Measurements from ENCODE around the gene SCN2B.

Gene SCN2B

DNA sequence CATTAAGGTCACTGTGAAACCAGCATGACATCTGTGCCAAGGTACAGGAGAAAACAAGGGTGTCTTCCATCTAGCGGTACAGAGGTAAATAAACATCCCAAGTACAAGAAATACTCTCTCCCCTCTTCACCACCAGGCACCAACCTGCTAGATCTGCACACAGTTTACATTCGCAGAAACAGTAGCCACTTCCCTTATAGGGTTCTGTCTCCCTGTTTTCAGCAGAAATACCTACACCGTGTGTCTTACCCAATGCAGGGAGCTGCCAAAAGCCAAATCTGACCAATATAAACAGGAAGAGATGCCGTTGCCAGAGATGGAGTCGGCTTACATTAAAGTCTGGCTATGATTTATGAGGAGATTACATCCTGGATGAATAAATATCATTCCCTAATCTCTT is 25.0 kb downstream of the SCN2B start:
- DNase-seq = no peak

DNA sequence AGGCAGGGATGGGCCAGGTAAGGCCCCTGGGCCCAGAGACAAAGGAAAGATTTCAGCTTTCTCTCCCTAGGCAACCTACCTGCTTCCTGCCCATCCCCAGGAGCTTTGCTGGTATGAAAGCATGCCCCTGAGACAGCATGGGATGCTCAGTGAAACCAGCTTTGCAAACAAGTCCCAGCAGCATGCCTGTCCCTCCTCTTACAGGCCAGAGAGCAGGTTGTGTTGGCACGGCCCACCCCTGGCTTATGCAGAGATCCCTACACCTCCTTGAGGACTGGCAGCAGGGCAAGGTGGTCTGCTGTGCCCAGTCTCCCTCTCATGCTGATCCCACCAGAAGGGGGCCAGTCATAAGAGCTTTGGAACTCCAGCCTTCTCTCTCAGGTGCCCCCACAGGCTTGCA is 26.9 kb downstream of the SCN2B start:
- DNase-seq = no peak

DNA sequence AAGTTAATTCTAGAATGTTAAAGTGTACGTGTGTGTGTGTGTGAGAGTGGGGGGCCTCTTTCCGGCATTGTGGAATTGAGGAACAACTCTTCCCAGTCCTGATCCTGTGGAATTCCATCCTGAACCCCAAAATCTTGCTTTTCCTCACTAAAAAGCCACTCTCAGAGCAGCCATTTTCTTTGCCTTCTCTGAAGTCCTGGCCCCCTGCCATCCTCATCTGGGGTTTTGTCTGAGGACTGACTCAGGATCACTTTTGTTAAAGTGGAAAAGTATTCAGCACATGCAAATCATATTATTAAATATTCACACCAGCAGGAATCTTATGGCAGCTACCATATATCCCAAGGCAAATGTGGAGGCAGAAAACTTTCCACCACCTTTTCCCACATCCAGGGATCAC is 27.6 kb downstream of the SCN2B start:
- no peak for DNase-seq

DNA sequence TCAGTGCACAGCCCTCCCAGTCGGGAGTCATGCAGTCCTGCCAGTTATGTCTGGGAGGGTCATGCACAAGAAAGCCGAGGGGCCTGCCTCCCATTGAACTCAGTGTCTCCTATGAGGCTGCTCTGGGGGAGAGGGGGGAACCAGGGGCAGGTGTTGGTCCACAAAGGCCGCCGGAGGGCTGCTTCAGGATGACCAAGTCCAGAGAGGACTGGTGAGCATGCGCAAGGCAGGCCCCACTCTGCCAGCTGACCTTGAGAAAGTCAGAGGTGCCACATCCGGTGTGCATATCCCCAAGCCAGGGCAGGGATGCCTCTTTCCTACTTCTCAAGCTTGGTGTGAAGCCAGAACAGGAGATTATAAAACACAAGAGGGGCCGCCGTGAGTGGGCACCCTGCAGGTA is 28.2 kb downstream of the SCN2B start:
- no peak for DNase-seq

DNA sequence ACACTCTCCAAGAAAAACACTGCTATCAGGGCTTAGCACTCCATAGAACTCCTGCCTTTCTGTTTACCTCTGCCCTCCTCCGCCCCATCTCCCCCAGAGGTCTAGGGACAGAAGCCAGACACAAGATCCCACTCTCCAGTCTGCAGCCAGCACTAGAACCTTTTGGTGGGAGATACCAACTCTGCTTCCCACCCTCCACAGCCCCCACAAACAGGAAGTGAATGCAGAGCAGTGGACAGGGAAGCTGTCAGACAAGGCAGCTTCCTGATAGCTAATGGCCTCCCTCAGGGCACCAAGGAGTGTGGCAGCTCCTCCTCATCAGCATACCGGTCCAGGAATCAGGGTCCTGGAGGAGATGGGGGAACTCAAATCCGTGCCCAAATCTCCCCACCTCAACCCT is 28.9 kb downstream of the SCN2B start:
- DNase-seq = no peak

DNA sequence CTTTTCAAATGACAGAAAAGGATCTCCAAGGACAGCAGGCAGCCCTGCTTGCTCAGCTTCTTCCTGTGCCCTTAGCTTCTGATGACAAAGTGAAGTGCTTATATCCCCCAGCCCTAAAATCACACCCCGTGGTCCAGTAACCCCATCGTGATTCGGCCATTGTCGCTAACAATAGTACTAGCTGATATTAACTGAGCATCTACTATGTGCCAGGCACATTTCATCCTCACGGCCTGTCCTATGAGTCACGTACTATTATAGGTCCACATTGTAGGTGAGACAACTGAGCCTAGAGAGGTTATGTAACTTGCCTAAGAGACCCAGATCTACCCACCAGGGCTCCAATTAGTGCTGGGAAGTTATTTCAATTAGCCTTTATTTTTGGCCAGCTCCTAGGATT is 29.9 kb downstream of the SCN2B start:
- no peak for DNase-seq

DNA sequence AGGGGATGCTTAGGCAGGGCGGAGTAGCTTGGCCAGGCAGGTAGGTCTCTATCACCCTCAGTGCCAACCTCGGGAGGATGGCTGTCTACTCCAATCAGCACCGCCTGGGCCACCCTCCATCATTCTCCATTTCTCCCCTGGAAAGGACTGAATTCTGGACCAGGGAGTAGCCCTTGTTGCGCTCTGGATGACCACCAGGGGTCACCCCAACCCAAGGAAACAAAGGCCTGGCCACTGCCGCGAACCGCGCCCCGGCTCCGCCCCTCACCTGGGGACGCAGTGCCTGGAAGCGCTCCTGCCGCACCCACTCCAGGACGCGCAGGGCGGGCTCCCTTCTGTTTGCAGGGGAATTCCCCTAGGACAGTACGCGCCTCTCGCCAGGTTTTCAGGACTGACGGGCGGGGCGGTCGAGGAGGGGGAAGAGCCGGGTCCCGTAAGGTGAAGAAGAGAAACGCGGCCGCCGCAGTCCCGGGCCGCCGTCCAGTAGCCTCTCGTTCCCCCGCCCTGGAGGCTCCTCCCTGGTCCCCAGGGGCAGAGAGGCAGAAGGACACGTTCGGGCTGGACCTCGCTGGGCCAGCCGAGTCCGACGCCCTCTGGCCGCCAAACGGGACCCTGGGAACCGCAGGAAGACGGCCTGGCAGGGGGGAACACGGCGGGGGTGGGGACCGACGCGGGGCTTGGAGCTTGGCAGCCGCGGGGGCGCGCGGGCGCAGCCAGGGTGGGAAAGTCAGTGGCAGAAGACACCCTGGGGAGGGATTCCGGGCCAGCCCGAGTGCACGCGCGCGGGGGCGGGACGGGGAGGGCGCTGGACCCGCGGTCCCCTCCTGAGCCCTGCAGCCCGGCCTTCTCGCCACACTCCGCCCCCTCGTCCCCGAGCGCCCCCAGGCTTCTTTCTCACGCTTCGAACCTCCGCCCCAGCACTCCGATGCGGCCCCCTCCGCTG is 30.9 kb downstream of the SCN2B start:
- peak; percentile 49 for DNase-seq

DNA sequence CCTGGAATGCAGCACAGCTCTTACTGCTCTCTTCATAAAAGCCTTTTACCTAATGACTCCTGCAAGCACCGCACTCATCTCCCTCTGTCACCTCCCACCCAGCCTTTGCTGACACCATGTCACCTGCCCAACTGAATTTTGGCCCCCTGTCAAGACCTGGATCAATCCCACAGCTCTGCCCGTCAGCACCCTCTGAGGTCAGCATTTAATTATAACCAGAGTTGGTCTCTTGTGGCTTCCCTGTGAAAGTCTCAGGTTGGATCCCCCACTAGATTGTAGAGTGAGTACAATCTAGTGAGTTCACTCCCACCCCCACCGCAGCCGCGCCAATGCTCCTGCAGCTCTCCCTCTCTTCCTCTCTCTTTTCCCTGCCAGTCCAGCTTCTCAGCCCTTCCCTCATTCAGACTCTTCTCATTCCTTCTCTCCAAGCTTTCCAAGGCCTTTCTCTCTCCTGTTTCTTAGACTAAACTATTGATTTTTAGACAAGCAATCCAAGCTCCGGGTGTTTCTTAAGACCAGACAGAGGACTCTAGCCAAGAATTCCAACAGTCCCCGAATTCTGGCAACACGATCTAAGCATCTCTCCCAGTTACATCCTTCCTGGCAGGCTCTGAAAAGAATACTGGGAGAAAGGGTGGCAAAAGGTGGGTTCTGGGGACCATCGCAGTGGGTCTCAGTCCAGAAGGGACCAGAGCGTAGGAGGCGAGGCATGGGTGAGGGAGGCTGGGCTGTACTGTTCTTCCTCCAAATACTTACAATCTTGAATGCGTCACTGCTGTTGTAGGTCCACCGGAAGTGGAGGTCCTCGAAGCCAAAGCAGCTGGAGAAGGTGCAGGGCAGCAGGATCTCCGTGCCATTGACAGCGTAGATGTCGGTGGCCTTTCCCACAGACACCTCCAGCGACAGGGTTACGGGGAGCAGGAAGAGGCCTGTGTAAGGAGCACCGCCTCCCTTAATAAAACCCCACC is 31.9 kb downstream of the SCN2B start:
- no peak for DNase-seq

DNA sequence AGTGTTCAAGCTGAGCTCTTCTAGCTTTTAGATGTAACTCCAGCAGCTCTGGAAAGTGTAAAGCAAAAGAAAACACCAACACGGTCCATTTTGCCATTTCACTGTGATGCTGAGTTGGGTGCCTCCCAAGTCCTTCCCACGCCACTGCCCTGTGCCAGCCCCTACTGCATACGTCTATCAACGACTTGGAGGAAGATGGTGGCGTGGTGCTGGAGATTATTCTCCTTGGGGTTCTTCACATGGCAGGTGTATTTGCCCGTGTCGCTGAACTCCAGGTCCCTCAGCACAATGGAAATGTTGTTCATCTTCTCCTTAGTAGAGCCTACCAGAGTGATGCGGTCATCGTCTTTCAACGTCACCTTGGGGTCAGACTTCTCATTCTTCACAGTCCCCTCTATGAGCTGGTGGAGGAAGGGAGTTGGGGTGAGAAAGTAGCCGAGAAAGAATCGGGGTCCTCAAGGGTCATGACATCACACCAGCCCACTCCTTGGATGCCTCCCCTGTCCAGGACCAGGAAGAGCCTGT is 32.7 kb downstream of the SCN2B start:
- no peak for DNase-seq

DNA sequence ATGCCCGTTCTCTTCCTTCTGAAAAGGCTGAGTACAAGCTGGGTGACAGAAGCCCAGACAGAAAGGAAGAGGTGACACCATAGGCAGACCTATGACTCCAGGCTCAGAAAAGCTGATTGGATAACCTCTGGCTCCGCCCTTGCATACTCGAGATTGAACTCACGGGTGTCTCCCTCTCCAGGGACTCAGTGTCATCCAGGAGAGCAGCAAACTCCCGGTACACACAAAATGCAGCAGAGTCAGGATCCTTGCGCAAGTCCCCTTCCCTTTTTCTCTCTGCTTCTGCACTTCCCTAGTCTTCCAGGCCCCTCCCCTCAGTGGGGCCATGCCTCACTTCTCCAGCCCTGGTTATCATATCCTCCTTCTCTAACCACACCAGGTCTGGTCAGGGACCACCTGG is 33.6 kb downstream of the SCN2B start:
- no peak for DNase-seq

DNA sequence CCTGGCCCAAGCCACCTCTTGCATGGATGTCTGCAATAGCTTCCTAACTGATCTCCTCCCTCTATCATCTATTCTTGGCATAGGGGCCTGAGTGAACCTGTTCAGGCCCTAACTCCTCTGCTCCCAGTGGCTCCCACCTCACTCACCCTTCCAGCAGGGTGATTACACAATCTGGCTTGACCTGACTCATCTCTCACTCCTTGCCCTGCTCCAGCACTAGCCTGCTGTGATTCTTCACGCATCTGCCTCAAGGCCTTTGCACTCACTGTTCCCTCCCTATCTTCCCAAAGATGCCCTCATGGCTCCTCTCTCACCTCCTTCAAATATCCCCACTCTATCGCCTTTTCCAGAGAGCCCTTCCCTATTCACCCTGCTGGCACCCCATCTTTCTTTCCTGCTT is 34.4 kb downstream of the SCN2B start:
- no peak for DNase-seq

DNA sequence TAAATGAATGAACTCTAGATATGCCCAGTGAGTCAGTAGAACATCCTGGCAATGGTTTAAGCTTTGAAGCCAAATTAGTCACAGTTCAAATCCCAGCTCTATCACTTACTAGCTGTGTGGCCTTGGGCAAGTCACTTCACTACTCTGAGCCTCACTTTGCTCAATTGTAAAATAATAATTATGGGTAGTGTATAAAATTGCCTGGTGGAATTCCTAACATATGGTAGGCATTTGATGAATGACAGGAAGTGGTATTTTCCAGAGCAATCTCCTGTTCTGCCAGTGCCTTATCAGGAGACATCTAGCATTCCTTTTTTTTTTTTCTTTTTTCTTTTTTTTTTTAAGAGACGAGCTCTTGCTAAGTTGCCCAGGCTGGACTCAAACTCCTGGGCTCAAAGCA is 36.9 kb downstream of the SCN2B start:
- no peak for DNase-seq

DNA sequence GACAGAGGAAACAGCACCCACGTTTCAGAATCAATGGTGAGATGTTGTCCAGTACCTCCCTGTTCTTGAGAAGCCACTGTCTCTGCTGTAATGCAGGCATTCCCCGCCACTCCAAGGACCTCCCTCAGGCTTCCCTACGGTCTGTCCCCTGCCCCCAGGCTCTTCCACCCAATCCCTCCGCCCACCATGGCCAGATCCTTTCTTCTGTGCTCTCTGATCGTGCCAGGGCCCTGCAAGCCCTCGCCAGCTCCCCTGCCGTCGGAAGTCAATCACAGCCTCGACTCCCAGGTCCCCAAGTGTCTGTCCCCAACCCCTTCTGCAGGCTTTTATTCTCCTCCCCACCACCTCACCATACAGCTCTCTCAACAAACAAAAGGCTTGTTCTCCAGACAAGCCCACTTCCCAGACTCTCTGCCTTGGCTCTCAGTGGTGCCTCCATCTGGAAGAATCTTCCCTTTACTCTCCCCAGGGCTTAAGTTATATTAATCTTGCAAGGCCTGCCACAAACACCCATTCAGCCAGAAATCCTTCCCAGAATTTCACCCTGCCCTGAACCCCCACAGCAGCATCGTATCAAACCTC is 37.5 kb downstream of the SCN2B start:
- DNase-seq = no peak

DNA sequence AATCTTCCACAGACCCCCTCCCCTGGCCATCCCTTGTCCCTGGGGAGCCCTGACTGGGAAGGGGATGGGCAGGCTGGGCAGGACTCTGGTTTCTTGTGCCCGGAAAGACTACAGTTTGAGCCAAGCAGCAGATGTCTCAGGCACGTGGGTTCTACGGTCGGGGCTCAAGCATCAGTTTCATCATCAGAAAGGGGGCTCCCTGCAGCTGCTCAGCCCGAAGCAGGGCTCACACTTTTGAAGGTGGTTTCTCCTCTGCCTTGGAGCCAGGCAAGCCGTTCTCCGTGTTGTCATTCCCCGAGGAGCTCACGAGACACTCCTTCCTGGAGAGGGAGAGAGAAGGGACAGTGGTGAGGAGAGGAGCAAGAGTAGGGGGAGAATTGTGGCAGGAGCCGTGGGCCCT is 39.6 kb downstream of the SCN2B start:
- no peak for DNase-seq

DNA sequence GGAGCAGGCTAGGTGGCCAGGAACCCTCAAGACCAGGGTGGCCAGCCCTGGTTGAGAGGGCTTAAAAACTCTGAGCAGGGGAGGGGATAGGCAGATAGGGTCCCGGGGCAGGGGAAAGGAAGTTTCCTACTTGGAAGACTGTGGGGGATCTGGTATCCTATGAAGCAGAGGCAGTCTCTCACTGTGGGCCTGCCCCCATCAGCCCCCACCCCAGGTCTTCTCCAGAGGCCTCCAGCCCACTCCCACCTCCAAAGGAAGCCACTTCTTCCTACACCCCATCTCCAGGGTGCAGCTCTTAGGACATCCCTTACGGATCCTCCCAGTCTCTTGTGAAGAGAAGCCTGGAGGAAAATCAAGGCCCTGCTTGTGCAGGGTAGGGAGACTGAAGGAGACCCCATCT is 40.1 kb downstream of the SCN2B start:
- no peak for DNase-seq

DNA sequence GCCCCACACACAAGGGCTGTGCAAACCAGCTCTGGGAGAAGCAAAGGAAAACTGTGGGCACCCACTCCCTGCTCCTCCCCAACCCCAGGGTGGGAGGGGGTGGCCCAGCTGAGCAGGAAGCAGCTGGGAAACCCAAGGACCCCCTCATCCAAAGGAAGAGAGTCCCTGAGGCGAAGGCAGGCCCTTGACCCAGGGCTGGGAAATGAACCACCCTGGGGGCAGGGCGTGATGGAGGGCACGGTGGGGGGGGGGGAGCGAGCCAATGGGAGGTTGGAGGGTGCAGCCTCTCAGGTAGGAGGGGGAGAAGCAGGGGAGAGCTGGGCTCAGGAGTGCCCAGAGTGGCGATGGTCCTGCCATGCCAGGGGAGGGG is 40.7 kb downstream of the SCN2B start:
- no peak for DNase-seq

DNA sequence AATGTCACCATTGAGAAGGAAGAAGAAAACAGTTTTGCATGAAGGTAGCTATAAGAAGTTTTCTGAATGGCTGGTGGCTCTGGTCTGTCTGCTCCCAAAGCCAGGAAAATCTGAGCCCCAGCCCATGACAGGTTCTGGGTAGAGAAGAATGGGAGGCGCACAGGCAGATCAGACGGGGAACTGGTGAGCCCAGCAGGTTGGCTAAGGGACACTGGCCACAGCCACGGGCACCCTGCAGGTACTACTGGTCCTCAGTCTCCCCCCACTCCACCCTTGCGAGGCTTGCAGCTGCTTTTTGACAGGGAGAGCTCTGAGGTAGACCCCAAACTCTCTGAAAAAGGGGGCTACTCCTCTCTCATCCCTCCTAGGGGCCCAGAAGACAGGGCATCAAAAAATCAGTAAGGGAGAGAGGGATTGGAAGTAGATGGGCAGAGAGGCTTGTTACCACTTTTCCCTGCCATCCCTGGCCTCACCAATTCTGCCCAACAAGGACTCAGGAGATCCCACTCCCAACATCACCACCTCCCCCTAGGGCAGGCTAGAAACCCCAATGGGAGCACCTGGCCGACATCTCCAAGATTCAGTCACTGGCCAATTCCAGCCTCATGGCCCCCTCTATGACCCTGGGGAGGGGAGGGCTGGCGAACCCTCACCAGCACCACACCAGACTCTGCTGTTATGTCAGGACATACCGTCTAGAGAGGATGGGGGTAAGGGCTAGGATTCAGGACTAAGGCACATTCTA is 41.2 kb downstream of the SCN2B start:
- DNase-seq = no peak

DNA sequence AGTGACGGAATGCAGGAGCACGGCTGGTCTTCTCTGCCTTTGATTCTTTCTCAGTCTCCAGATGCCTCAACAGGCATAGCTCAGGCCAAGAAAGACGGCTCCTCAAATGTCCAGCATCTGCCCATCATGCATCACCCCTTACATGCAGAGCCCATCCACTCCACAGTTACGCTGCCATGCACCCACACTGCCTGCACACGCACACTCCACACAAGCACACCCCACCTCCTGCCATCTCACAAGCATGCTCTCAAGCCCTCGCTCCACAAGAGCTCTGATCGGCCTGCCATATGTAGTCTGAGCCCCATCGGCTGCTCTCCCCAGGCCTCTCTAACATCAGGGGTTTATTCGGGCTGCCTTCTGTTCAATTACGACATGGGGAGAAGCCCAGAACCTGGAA is 42.6 kb downstream of the SCN2B start:
- DNase-seq = no peak

DNA sequence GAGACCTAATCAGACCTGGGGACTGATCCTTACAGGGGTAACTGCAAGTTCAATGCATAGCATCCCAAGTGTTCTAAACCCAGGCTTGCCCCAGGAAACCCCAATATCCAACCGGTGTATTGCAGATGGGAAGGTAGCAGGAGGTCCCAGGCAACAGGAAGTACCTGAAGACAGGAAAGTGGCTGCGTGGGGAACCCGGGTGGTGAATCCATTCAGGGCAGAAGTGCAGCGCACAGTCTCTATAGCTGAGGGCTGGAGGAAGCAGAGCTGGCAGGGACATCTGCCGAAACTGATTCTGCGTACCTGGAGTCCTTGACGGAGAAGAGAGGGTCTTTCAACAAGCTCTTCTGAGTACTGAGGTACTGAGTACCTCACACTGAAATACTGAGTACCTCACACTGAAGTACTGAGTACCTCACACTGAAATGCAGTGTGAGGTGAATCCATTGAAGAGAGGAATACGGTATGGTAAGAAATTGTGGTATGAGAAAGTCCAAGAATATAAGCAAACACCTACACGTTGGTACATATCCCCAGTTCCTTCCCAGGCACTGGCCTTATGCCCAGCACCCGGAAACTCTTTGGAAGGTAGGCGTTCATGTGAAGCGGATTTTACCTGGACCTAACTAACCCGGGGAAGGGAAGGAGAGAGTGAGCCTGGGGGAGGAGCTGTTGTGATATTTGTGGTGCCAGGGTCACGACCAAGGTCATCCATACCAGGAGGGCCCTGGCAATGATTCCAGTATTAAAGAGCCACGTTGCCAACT is 43.9 kb downstream of the SCN2B start:
- DNase-seq = no peak

DNA sequence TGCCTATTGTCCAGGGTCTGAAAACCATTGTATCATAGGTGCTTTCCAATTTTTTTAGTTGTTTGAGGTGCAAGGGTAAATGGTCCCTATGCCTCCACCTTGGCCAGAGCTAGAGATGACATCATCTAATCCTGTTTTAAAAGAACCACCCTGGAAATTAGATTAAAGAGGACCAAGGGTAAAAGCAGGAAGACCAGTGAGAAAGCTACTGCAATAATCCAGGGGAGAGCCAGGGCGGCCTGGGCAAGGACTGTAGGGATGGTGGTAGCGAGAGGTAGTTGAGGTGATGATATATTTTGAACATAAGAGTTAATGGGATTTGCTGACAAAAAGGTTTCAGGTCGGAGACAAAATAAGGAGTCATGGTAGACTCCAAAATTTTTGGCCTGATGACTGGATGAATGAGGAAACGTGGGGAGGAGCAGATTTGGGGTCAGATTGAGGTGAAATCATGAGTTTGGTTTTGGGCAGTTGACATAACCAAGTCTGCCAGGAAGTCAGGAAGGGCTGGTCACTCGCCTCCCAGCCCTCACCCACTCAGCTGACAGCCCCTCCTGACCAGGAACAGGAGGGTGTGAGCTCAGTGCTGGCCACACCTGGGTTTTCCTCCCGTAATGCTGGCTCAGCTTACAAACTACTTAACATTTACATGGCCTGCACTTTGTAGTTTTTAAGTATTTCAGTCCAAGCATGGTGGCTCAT is 46.8 kb downstream of the SCN2B start:
- no peak for DNase-seq
